ENCODE data around the gene MED13L.

Gene MED13L

GRCh38 chr12:115960868-115961802, 316.4 kb downstream of the MED13L start:
- DNase-seq = no peak

- DNase-seq = no peak
Measured at GRCh38 chr12:115957686-115958290, 319.7 kb downstream of the MED13L start.

GRCh38 chr12:115956659-115957058, 320.8 kb downstream of the MED13L start:
- DNase-seq = no peak

- DNase-seq = no peak
Measured at GRCh38 chr12:115956236-115956635, 321.3 kb downstream of the MED13L start.

- no peak for DNase-seq
Measured at GRCh38 chr12:115953450-115953849, 324.0 kb downstream of the MED13L start.

GRCh38 chr12:115953031-115953430, 324.5 kb downstream of the MED13L start:
- DNase-seq = no peak

GRCh38 chr12:115950959-115951358, 326.5 kb downstream of the MED13L start:
- no peak for DNase-seq

GRCh38 chr12:115949675-115950074, 327.8 kb downstream of the MED13L start:
- no peak for DNase-seq

GRCh38 chr12:115947696-115948062, 329.8 kb downstream of the MED13L start:
- DNase-seq = no peak

GRCh38 chr12:115946867-115947695, 330.4 kb downstream of the MED13L start:
- DNase-seq = no peak

GRCh38 chr12:115946092-115946491, 331.4 kb downstream of the MED13L start:
- DNase-seq = no peak

- DNase-seq = no peak
Measured at GRCh38 chr12:115945491-115945885, 332.0 kb downstream of the MED13L start.

GRCh38 chr12:115944837-115945490, 332.5 kb downstream of the MED13L start:
- no peak for DNase-seq

GRCh38 chr12:115944392-115944742, 333.1 kb downstream of the MED13L start:
- no peak for DNase-seq

GRCh38 chr12:115943630-115944391, 333.7 kb downstream of the MED13L start:
- no peak for DNase-seq

GRCh38 chr12:115943310-115943629, 334.2 kb downstream of the MED13L start:
- no peak for DNase-seq

- no peak for DNase-seq
Measured at GRCh38 chr12:115942346-115942745, 335.1 kb downstream of the MED13L start.

- no peak for DNase-seq
Measured at GRCh38 chr12:115941362-115941761, 336.1 kb downstream of the MED13L start.

- no peak for DNase-seq
Measured at GRCh38 chr12:115938794-115939377, 338.6 kb downstream of the MED13L start.

GRCh38 chr12:115936997-115937916, 340.2 kb downstream of the MED13L start:
- DNase-seq = no peak

- no peak for DNase-seq
Measured at GRCh38 chr12:115934877-115935276, 342.6 kb downstream of the MED13L start.
